GM18868 (cell line): ENCODE measurements around the gene IFT25.
A peak's percentile ranks its signal among the peaks of the same experiment; 100 is the strongest.
"Not testable (repeated sequence)": the region's sequence is repeated elsewhere in the genome, so short reads cannot be mapped to it uniquely, and the experiment has no call there.

Experiments
- ATAC-seq: cut with Tn5 transposase; IDR thresholded peaks from one replicate; pipeline ENCODE4 v1.9.1; 2021; ENCODE audit warnings: mild to moderate bottlenecking, moderate library complexity; ENCODE audit not compliant: unreplicated experiment

IFT25 gene

DNA sequence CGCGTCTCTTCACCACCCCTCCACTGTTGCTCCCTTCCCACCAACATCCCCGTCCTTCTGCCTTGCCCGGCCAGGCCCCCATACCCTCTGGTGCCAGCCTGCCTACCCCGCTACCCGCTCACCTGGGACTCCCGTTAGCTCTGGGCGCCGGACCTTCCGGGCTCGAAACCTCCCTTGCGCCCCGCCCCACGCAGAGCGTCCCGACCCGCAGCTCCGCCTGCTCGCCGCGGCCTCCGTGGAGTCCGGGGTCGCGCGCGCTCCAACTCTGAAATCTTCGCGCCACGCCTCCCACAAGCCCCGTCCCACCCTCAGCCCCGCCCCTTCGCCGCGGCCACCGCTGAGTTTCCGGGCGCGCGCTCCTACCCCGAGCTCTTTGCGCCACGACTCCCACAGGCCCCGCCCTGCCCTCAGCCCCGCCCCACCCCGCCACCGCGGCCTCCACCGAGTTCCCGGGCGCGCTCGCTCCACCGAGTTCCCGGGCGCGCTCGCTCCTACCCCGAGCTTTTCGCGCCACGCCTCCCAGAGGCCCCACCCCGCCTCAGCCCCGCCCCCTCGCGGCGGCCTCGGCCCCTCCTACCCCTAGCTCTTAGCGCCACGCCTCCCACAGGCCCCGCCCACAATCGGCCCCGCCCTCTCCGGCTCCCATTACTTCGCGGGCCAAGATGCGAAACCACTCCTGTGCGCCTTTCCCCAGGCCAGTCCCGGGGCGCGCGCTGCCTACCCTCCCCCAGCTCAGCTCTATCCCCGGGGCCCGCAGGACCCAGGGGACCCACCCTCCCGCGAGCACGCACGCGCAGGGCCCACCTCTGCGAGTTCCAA, at the start of gene IFT25:
IFT25 (minus strand) TSS at position 267 of the 819 bp plus-strand sequence. CDS start 5,617 bp downstream, outside the sequence.
- ATAC-seq: peak; percentile 73

DNA sequence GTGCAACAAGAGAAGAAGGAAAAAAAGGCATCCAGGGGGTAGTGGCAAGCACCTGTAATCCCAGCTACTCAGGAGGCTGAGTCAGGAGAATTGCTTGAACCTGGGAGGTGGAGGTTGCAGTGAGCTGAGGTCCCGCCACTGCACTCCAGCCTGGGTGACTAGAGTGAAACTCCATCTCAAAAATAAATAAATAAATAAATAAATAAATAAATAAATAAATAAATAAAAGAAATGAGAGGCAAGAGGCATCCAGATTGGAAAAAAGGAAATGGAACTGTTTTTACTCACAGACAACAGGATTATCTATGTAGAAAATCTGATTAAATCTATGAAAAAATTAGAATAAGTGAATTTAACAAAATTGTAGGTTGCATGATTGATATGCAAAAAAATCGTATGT, 49.0 kb upstream of the IFT25 start:
- not testable (repeated sequence) for ATAC-seq

DNA sequence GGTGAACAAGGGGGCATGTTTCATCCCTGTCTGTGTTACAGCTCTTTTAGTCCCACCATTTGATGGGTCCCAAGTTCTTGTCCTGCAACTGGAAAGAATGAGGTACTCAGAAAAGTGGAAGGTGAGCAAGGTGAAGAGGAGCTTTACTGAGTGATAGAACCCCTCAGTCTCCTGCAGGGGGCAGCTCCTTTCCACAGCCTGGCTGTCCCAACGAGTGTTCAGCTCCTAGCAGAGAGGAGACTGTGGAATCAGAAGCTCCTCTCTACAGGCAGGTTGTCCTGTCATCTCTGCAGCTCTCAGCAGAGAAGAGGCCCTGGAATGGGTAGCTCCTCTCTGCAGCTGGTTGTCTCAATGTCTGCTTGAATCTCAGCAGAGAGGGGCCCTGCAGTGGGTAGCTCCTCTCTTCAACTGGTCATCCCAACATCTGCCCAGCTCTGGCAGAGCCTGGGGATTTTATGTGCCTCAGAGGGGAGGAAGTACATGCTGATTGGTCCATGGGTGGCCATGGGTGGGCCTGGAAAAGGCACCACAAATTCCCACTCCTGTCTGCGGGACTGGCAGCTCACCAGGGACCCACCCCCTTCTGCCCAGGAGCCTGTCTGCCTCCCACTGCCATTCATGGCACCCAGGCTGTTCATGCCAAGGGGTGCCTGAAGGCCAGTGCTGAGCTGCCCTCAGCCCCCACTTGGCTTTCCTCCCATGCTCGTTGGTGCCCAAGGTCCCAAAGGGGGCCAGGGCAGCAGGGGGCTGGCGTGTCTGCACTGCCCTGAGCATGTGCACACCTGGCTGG, 46.8 kb upstream of the IFT25 start:
- no peak for ATAC-seq

DNA sequence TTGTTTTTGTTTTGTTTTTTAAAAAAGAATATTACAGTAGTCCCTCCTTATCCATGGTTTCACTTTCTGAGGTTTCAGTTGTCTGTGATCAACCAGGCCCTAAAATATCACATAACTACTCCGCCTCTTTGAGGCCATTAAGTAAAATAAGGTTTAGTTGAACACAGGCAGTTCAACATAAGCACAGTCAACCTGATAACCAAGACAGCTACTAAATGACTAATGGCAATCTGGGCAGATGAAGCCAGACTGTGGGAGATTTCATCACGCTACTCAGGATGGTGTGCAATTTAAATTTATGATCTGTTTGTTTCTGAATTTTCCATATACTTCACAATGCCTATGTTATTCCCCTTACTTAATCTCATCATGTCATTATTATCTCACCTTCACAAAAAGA, 42.4 kb upstream of the IFT25 start:
- no peak for ATAC-seq

DNA sequence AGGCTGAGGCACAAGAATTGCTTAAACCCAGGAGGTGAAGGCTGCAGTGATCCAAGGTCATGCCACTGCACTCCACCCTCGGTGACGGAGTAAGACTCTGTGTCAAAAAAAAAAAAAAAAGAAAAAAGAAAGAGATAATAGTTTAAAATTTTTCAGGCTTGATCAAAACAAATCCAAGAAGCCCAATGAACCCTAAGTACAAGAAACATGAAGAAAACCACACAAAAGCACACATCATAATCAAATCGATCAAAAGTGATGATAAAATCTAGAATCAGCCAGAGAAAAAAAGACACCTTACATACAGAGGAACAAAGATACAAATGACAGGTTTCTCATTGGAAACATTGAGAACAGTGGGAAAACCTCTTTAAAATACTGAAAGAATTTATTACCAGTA, 41.0 kb upstream of the IFT25 start:
- no peak for ATAC-seq

DNA sequence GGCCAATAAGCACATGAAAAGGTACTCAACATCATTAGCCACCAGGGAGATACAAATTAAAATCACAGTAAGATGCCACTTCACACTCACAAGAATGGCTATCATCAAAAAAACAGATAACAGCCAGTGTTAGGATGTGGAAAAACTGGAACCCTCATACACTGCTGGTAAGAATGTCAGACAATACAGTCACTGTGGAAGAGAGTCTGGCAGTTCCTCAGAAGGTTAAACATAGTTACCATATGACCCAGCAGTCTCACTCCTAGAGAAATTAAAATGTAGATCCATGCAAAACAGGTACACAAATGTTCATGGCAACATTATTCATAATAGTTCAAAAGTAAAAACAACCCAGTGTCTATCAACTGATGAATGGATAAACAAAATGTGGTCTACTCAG, 39.2 kb upstream of the IFT25 start:
- no peak for ATAC-seq

DNA sequence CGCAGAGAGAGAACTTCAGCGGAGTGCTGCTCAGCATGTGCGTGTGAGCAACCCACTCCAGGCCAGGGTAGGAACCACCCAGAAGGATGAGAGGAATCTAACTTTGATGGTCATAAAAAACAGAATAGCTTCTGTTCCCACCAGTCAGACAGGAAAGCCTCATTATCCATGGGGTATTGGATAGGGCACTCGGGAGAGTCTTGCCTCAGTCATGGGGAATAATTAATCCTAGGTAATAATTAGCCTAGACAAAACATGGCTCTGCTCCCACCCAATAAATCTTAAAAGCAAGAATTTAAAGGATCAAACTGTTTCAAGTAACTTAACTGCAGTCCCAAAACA, 37.2 kb upstream of the IFT25 start:
- ATAC-seq: no peak

DNA sequence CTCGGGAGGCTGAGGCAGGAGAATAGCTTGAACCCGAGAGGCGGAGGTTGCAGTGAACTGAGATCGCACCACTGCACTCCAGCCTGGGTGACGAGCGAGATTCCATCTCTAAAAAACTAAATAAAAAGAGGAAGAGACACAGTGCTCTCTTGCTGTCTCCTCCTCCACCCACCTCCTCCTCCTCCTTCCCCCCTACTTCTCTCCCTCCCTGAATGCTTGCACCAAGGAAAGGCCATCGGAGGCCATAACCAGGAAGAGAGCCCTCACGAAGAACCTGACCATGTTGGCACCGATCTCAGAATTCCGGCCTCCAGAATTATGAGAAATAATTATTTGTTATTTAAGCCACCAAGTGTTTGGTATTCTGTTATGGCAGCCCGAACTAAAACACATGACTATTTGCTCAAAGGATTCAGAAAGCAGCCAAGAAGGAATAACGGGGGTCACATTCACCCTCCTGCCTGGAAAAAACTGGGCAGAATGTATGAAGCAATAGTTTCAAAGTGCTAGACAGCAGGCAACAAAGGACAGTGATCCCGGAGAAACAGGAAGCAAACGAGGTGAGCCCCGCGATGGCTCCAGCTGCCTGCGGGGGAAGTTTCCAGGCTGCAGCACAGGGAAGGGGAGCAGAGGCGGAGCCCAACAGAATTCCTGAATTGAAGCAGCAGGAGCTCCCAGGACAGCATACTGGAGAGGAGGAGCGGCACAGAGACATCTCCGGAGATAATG, 36.7 kb upstream of the IFT25 start:
- ATAC-seq: no peak

DNA sequence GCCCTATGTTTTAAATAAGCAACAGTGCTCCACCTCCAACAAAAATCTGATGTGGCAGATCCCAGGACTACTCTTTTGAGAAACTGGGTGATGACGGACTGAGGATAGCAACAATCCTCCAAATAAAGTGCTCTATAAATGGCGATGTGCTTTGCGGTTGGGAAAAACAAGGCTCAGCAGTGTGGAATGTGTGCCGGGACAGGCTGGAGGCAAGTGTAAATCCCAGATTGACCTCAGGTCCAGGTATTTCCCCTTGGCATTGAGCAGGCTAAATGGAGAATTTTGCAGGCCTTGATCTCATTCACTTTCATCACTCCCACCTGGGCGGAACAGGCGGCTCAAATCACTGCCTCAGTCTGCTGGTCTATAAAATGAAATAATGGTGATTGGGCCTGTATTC, 35.7 kb upstream of the IFT25 start:
- ATAC-seq: no peak

DNA sequence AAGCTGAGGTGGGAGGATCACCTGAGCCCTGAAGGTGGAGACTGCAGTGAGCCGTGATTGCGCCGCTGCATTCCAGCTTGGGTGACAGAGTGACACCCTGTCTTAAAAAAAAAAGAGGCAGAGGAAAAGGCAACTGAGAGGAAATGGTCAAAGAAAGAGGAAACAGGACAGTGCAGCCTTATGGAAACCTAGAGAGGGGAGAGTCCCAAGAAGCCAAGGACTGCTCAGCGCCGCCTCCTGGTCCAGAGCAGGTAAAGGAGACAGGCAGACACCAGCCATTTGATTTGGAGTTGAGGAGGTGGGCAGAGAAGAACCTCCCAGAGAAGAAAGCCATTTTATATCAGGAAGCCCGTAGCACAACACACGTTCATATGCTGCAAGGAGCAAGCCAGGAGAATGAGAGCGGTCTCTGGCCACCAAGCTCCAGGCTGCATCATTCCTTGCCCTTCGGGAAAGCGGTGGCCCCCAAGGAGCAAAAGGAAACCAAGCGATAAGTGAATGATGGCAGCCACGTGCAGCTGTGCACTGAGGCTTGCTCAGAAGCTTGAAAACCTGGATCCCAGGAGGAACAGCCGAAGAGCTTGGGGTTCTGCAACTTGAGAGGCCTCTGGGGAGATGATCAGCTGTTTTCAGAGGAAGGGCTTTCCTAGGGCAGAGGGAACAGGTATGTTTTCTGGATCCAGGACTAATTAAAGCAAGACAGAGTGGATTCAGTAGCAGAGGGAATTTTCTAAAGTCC, 34.4 kb upstream of the IFT25 start:
- no peak for ATAC-seq

DNA sequence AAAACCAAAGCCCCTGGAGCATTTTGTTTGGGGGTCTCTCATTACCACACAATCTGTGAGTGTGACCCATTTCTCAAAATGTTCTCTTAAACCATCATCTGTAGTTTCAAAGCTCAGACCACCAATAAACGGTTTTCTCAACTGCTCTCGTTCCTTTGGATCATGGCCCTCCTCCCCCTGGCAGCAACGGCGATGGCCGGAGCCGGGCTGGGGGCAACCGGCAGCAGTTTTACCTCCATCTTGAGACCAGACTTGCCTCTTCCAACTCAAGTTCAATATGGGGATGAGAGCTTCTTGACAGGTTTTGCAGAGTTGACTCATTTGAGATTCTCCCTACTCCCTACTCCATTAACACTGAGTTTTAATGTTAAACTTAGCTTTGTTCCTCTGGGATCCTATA, 30.4 kb upstream of the IFT25 start:
- no peak for ATAC-seq

DNA sequence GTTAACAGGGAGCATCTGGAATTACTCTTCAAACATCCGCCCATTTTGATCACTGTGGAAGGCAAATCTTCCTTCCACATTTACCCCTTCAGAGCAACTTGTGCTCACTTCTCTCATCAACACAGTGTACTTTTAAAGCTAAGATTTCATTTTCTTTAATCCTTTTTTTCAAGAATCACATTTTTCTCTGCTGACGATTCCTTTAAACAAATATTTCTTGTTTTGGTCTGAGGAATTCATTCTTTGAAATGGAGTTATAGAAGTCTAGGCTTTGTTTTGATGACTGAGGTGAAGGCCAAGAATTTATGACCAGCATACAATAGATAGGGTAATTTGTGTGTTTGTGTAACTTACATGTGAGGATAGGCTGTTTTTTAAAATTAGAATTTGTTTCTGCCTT, 26.2 kb upstream of the IFT25 start:
- ATAC-seq: no peak

DNA sequence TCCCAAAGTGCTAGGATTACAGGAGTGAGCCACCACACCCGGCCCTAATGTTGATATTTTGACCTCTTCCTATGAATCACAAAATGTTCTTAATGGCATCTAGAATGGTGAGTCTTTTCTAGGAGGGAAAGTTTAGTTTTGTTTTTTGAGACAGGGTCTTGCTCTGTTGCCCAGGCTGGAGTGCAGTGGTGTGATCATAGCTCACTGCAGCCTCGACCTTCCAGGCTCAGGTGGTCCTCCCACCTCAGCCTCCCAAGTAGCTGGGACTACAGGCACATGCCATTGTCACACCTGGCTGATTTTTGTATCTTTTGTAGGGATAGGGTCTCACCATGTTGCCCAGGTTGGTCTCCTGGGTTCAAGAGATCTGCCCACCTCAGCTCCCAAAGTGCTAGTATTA, 23.8 kb upstream of the IFT25 start:
- ATAC-seq: not testable (repeated sequence)

DNA sequence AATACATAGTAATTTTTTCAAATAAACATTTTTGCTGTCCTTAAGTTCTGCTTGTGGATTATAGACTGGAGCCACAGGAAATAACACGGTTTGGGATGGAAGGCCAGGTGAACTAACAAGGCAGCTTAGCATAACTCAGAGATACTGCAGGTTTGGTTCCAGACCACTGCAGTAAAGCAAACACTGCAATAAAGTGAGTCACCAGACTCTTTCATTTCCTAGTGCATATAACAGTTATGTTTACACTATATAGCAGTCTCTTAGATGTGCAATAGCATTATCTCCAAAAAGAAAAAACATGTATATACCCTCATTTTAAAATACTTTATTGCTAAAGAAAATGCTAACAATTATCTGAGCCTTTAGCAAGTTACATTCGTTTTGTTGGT, 22.6 kb upstream of the IFT25 start:
- ATAC-seq: no peak

DNA sequence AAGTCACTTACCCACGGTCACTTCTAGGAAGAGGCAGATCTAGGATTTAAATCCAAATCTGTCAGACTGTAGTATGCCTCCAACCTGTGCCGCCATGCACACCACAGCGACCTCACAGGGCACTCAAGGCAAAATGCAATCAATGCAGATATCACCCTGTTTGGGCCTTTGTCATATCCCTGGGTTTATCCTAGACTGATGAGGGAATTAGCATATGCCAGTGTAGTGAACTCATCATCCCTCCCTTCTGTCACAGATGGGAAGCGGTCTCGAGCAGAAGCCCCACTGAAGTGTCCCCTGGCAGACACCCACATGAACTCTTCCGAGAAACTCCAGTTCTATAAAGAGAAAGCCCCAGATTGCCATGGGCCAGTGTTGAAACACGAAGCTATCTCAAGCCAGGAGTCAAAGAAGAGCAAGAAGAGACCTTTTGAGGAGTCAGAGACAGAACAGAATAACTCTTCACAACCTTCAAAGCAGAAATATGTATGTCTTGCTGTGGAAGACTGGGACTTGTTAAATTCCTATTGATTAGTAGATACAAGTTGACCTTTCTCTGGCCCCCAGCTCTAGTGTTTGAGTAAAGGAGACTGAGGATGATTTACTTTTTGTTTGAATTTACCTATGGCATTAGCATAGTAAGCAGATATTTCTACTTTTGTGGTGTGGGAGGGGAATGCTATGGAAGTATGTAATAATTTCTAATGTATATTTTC, 22.1 kb upstream of the IFT25 start:
- ATAC-seq: no peak

DNA sequence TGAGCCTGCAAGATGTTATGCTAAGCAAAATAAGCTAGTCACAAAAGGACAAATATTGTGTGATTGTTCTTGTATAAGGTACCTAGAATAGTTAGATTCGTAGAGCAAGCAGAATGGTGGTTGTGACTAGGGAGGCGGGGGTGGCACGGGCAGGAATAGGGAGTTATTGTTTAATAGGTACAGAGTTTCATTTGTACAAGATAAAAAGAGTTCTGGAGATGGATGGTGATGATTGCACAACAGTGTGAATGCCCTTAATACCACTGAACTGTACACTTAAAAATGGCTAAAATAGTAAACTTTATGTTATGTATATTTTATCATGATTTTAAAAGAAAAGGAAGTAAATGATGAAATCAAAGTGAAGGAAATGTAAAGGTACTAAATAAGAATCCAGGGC, 21.3 kb upstream of the IFT25 start:
- ATAC-seq: no peak

DNA sequence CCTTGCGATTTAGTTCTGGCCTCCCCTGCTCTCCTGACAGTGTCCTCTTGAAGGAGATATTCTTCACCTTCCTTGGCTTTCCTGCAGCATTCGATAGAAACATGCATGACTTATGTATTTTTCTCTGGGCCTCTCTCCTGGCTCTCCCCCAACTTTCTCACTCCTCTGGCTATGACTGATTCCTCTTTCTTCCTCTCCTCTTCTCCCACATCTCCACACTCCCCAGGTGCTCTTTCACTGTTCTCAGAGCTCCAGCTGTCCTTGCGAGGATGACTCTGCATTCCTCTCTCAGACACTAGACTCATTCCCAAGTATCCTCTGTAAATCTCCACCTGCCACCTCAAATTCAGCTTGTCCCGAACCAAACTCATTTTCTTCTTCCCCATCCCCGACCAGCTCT, 18.6 kb upstream of the IFT25 start:
- ATAC-seq: no peak

DNA sequence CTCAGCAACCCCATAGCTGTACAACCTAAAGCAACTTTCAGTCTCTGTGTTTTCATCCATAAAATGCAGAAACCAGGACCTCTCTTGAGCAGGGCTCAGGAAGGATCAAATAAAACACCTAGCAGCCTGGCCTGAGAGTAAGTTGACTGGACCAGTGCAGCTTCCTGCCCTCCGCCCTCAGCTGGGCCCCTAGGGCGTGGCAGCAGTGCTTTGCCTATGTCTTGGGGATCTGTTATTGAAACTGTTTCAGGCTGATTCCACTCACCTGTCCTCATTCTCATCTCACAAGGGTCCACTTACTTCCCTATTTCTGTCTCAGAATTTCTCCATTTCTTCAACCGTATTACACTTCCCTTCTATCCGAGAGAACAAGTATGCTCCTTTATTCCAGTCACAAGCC, 18.0 kb upstream of the IFT25 start:
- ATAC-seq: no peak

DNA sequence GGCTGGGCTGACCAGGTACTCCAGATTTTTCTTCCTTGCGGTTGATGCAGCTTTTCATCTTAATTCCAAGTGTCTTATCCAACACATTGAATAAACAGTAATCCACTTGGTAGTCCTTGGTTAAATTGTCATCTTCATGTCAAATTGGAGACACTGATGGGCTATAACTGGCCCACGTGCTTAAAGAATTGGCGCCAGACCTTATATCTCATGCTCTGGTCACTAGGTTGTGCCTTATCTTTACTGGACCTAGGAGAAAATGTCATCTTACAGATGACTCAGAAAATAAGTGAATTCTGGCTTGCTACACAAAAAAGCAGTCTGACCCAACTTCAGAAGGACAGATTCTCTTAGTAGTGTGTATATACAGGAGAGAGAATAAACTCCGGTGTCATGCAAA, 16.9 kb upstream of the IFT25 start:
- no peak for ATAC-seq

DNA sequence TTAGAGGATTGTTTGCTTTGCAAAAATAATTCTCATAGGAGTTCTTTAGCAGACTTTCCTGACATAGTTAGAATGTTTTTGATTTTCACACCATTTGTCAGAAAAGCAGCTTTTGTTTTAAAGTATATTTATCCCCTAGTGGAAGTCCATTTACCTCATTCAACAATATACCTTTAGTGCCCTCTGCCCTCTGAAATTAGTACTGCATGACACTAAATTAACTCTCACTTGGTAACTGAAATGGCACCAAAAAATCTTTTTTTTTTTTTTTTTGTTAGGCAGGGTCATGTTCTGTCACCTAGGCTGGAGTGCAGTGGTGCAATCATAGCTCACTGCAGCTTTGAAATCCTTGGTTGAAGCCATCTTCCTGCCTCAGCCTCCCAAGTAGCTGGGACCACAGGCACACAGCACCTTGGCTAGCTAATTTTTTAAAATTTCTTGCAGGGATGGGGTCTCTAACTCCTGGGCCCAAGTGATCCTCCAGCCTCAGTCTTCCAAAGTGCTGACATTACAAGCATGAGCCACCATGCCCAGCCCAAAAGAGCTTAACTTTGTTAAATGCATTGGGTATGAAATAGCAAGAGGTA, 14.3 kb upstream of the IFT25 start:
- no peak for ATAC-seq
